PC-9 (cell line): ENCODE results near the gene SCUBE2.

Experiments
- EZH2 ChIP-seq: fragments of 200-600 bp; sonication (generic); IDR thresholded peaks from 2 replicates; pipeline ENCODE4 v1.8.0; 2017; ENCODE audit warnings: antibody characterized with exemption, low read depth
- TF ChIP-seq, protein P1 (sequence below): fragments of 200-600 bp; sonication (generic); conservative IDR thresholded peaks from 2 replicates; pipeline ENCODE4 v1.6.1; 2017; ENCODE audit warnings: mixed run types, antibody characterized with exemption, mild to moderate bottlenecking, moderate library complexity

DNA sequence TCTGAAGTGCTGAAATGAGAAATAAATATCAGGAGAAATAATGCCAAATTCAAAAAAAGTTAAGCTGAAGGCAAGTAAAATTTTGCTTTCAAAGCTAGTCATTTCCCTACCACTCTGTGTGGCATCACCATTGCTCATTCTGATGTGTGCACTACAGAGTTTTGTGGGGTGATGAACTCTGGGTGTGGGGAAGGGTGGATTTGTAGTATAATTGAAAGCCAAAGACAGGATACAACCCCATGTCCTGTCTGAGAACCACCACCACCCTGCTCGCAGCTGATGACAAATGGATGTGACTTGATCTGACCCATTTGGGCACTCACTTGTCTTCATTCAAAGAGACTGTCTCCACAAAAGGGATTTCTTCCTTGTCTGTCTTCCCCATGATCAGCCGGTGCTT lies 107.8 kb downstream of the SCUBE2 start:
- TF ChIP-seq, protein P1, sequence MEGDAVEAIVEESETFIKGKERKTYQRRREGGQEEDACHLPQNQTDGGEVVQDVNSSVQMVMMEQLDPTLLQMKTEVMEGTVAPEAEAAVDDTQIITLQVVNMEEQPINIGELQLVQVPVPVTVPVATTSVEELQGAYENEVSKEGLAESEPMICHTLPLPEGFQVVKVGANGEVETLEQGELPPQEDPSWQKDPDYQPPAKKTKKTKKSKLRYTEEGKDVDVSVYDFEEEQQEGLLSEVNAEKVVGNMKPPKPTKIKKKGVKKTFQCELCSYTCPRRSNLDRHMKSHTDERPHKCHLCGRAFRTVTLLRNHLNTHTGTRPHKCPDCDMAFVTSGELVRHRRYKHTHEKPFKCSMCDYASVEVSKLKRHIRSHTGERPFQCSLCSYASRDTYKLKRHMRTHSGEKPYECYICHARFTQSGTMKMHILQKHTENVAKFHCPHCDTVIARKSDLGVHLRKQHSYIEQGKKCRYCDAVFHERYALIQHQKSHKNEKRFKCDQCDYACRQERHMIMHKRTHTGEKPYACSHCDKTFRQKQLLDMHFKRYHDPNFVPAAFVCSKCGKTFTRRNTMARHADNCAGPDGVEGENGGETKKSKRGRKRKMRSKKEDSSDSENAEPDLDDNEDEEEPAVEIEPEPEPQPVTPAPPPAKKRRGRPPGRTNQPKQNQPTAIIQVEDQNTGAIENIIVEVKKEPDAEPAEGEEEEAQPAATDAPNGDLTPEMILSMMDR = no peak
- TF ChIP-seq EZH2 = no peak
